Osteoblast (primary cell): ENCODE data around the gene SLC45A2. TPM values are rescaled to one million over a fixed set of nuclear protein-coding genes. Genes with fewer than 3 reads are reported as not detected.

Source experiments
- DNase-seq: peaks from one replicate; pipeline ENCODE4 v3.0.0; 2011; ENCODE audit warnings: low spot score, mixed read lengths; ENCODE audit not compliant: insufficient read length; ENCODE audit errors: missing footprints
- H2AFZ ChIP-seq: 2 replicates; pipeline ENCODE4 v1.6.0; 2011; ENCODE audit warnings: mild to moderate bottlenecking, low read length
- H3K27ac ChIP-seq: 2 replicates; pipeline ENCODE4 v1.5.1; 2011; ENCODE audit warnings: mild to moderate bottlenecking, low read depth, low read length, moderate library complexity
- H3K27me3 ChIP-seq: 2 replicates; pipeline ENCODE4 v1.6.0; 2012; ENCODE audit warnings: mild to moderate bottlenecking, control low read depth, inconsistent platforms, low read length, moderate library complexity; ENCODE audit not compliant: insufficient read depth
- H3K36me3 ChIP-seq: 2 replicates; pipeline ENCODE4 v1.5.1; 2011; ENCODE audit warnings: mild to moderate bottlenecking, low read length, control low read depth, moderate library complexity; ENCODE audit not compliant: insufficient read depth
- H3K4me1 ChIP-seq: 2 replicates; pipeline ENCODE4 v1.5.1; 2011; ENCODE audit warnings: mild to moderate bottlenecking, low read length, control low read depth, moderate library complexity; ENCODE audit not compliant: insufficient read depth
- H3K4me2 ChIP-seq: 2 replicates; pipeline ENCODE4 v1.6.0; 2011; ENCODE audit warnings: mild to moderate bottlenecking, low read length; ENCODE audit not compliant: insufficient read depth
- H3K4me3 ChIP-seq: fragments of 200-600 bp; sonication (generic); 3 replicates; pipeline ENCODE4 v1.5.1; 2012; ENCODE audit warnings: mild to moderate bottlenecking, low read length, inconsistent platforms; ENCODE audit not compliant: insufficient read depth
- H3K79me2 ChIP-seq: 2 replicates; pipeline ENCODE4 v1.6.0; 2012; ENCODE audit warnings: mild to moderate bottlenecking, low read length, control low read depth, inconsistent platforms; ENCODE audit not compliant: insufficient read depth
- H3K9me3 ChIP-seq: 2 replicates; pipeline ENCODE4 v1.5.1; 2011; ENCODE audit warnings: low read depth, low read length, control low read depth
- H4K20me1 ChIP-seq: 2 replicates; pipeline ENCODE4 v1.6.0; 2012; ENCODE audit warnings: mild to moderate bottlenecking, low read length, control low read depth; ENCODE audit not compliant: insufficient read depth
- CTCF ChIP-seq: IDR thresholded peaks from 2 replicates; pipeline ENCODE4 v1.5.1; 2011; ENCODE audit warnings: mild to moderate bottlenecking, low read depth, low read length, moderate library complexity; ENCODE audit errors: extremely low read depth
- total RNA-seq: library from RNA; depleted of rRNA; stranded (reverse); fragments of >200 nt; gene quantifications from 2 replicates; pipeline ENCODE4 v1.2.3, GENCODE V29; 2012

Gene SLC45A2
- total RNA-seq, 1 donor, result 0.36 TPM

- no peaks in the 10 kb centered on the region for H3K9me3 ChIP-seq
- H3K27me3 ChIP-seq, result no peaks in the 10 kb centered on the region
- no peak overlapping the region for H2AFZ ChIP-seq
- no peak for TF ChIP-seq CTCF
- DNase-seq, result no peak
- H3K27ac ChIP-seq, result no peak overlapping the region
- H3K4me2 ChIP-seq, result no peak overlapping the region
- no peak overlapping the region for H3K4me3 ChIP-seq
- no peaks in the 10 kb centered on the region for H4K20me1 ChIP-seq
- H3K79me2 ChIP-seq, result no peaks in the 10 kb centered on the region
- no peaks in the 10 kb centered on the region for H3K36me3 ChIP-seq
- peaks cover 14% of the 10 kb centered on the region for H3K4me1 ChIP-seq
Measured at GRCh38 chr5:34021334-34021733, 36.8 kb upstream of the SLC45A2 start.

- H3K27ac ChIP-seq, result no peak overlapping the region
- peaks cover 14% of the 10 kb centered on the region for H3K4me1 ChIP-seq
- no peak overlapping the region for H2AFZ ChIP-seq
- no peaks in the 10 kb centered on the region for H4K20me1 ChIP-seq
- no peak overlapping the region for H3K4me2 ChIP-seq
- no peaks in the 10 kb centered on the region for H3K27me3 ChIP-seq
- H3K36me3 ChIP-seq, result no peaks in the 10 kb centered on the region
- no peaks in the 10 kb centered on the region for H3K79me2 ChIP-seq
- no peaks in the 10 kb centered on the region for H3K9me3 ChIP-seq
- no peak for DNase-seq
- no peak overlapping the region for H3K4me3 ChIP-seq
- no peak for TF ChIP-seq CTCF
Measured at GRCh38 chr5:34020726-34021125, 36.2 kb upstream of the SLC45A2 start.

GRCh38 chr5:34017254-34017653 is 32.8 kb upstream of the SLC45A2 start:
- Histone ChIP-seq H3K9me3 (no peaks in the 10 kb centered on the region), H3K4me1 (peaks cover 10% of the 10 kb centered on the region), H2AFZ (no peak overlapping the region), H4K20me1 (no peaks in the 10 kb centered on the region), H3K36me3 (no peaks in the 10 kb centered on the region), H3K27ac (no peak overlapping the region), H3K4me3 (no peak overlapping the region), H3K27me3 (no peaks in the 10 kb centered on the region), H3K79me2 (no peaks in the 10 kb centered on the region), H3K4me2 (no peak overlapping the region)
- DNase-seq, result no peak
- no peak for TF ChIP-seq CTCF

- H3K36me3 ChIP-seq, result no peaks in the 10 kb centered on the region
- H3K27ac ChIP-seq, result no peak overlapping the region
- no peak overlapping the region for H3K4me2 ChIP-seq
- H3K9me3 ChIP-seq, result no peaks in the 10 kb centered on the region
- no peak for TF ChIP-seq CTCF
- no peaks in the 10 kb centered on the region for H4K20me1 ChIP-seq
- H2AFZ ChIP-seq, result no peak overlapping the region
- H3K79me2 ChIP-seq, result no peaks in the 10 kb centered on the region
- no peaks in the 10 kb centered on the region for H3K27me3 ChIP-seq
- H3K4me1 ChIP-seq, result peaks cover 5% of the 10 kb centered on the region
- no peak for DNase-seq
- H3K4me3 ChIP-seq, result no peak overlapping the region
Measured at GRCh38 chr5:34016750-34017149, 32.3 kb upstream of the SLC45A2 start.
